H1 (cell line): ENCODE measurements around the gene RAPGEF5.

ENCODE experiments used
- EGR1 ChIP-seq: IDR thresholded peaks from 2 replicates; pipeline ENCODE4 v1.6.1; 2011; ENCODE audit warnings: low read depth, low read length, borderline replicate concordance
- EP300 ChIP-seq, 2 experiments: IDR thresholded peaks; 1 replicate in 1 of 2; 2 replicates in 1 of 2; pipeline ENCODE4 v1.6.1; 2011 to 2012; ENCODE audit warnings: low read depth in 2 of 2, low read length in 2 of 2, mild to moderate bottlenecking in 2 of 2, borderline replicate concordance in 1 of 2, inconsistent platforms in 1 of 2, moderate library complexity in 1 of 2
- EZH2 ChIP-seq: fragments of 200-600 bp; sonication (generic); IDR thresholded peaks from 2 replicates; pipeline ENCODE4 v1.7.1; 2012; ENCODE audit warnings: low read depth, mild to moderate bottlenecking, moderate library complexity, low read length, inconsistent platforms; ENCODE audit not compliant: severe bottlenecking
- FOSL1 ChIP-seq: IDR thresholded peaks from 2 replicates; pipeline ENCODE4 v1.6.1; 2011; ENCODE audit warnings: mild to moderate bottlenecking, low read depth, low read length, moderate library complexity; ENCODE audit not compliant: insufficient read depth
- GABPA ChIP-seq: IDR thresholded peaks from 2 replicates; pipeline ENCODE4 v1.6.1; 2011; ENCODE audit warnings: mild to moderate bottlenecking, low read length, moderate library complexity, borderline replicate concordance; ENCODE audit not compliant: insufficient read depth
- HDAC6 ChIP-seq: IDR thresholded peaks from one replicate; pipeline ENCODE4 v1.7.1; 2012; ENCODE audit warnings: low read depth, mild to moderate bottlenecking, inconsistent platforms, low read length, moderate library complexity
- POLR2A ChIP-seq, 2 experiments: IDR thresholded peaks; 1 replicate in 1 of 2; 2 replicates in 1 of 2; pipeline ENCODE4 v1.6.1; 2011; ENCODE audit warnings: low read depth in 2 of 2, low read length in 2 of 2, mild to moderate bottlenecking in 2 of 2; ENCODE audit errors: control extremely low read depth in 1 of 2
- POLR2AphosphoS5 ChIP-seq: IDR thresholded peaks from 2 replicates; pipeline ENCODE4 v1.6.1; 2011; ENCODE audit warnings: low read depth, low read length
- RAD21 ChIP-seq, 2 experiments: IDR thresholded peaks in 1 of 2; conservative IDR thresholded peaks in 1 of 2; 2 replicates each; pipeline ENCODE4 v1.6.1; 2011; ENCODE audit warnings: low read depth in 2 of 2, low read length in 2 of 2, improper control_type of control experiment in 1 of 2, inconsistent platforms in 1 of 2, mild to moderate bottlenecking in 1 of 2, moderate library complexity in 1 of 2
- SRF ChIP-seq: IDR thresholded peaks from 2 replicates; pipeline ENCODE4 v1.6.1; 2011; ENCODE audit warnings: mild to moderate bottlenecking, low read depth, low read length, moderate library complexity
- TF ChIP-seq, protein P1 (sequence below), 3 experiments: IDR thresholded peaks; 1 replicate in 2 of 3; 2 replicates in 1 of 3; pipeline versions ENCODE4 v1.5.1 to v1.6.1; 2011; ENCODE audit warnings: low read length in 3 of 3, mild to moderate bottlenecking in 3 of 3, inconsistent platforms in 2 of 3, low read depth in 1 of 3, moderate library complexity in 1 of 3; ENCODE audit not compliant: insufficient read depth in 1 of 3; ENCODE audit errors: control extremely low read depth in 1 of 3
- TF ChIP-seq, protein P2 (sequence below): IDR thresholded peaks from 2 replicates; pipeline ENCODE4 v1.6.1; 2012; ENCODE audit warnings: inconsistent platforms

DNA sequence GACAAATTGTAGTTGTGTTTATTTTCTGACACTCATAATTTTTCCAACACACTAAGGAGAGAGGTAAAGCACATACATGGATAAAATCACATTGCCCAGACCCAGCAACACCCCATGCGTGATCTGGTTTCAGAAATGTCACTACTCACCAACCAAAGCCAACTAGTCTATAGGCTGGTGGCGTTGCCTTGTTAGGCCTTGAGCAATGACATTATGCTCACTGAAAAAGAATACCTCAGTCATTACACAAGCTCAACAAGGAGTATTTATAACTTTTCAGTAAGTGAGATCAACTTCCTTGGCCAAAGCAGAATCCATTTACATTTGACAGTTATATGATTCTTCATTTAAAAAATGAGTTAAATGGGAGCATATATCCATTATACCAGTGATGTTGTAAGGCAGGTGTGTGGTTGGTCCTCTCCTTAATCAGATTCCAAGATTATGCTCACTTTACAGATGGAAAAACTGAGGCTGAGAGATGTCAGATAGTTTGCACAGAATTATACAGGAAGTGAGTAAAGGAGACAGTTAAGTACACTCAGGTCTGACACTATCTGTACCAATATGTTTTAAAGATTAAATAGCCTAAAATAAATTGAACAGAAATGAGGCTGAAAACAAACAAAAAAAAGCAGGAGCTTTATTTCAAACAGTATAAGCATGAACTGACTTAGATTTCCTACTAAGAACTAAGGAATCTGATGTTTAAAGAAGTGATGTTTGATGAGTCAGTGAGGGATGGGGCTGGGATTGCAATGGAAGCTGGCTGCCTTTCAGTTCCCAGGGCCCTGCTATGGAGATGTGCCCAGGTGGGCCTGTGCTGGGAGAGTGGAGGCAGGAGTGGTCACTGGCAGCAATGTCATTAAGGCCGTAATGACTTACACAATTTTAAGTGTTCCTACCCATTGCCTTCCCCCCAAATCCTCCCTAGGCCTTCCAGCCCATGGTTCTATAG lies 118.3 kb downstream of the RAPGEF5 start:
- TF ChIP-seq EGR1 (no peak), SRF (no peak), GABPA (no peak), HDAC6 (no peak), EP300 (IDR thresholded peaks at IDR 0.05; ENCODE audit: borderline replicate concordance in 1 of 2, low read depth in 2 of 2, low read length in 2 of 2) (no peak), FOSL1 (no peak), POLR2A (IDR thresholded peaks at IDR 0.05; ENCODE audit: control extremely low read depth in 1 of 2, low read depth in 2 of 2, low read length in 2 of 2) (no peak), EZH2 (no peak), RAD21 (IDR thresholded peaks at IDR 0.05 in 1 of 2, conservative IDR thresholded peaks at IDR 0.05 in 1 of 2; ENCODE audit: low read depth in 2 of 2, low read length in 2 of 2) (no peak), POLR2AphosphoS5 (no peak)
- TF ChIP-seq, protein P1, sequence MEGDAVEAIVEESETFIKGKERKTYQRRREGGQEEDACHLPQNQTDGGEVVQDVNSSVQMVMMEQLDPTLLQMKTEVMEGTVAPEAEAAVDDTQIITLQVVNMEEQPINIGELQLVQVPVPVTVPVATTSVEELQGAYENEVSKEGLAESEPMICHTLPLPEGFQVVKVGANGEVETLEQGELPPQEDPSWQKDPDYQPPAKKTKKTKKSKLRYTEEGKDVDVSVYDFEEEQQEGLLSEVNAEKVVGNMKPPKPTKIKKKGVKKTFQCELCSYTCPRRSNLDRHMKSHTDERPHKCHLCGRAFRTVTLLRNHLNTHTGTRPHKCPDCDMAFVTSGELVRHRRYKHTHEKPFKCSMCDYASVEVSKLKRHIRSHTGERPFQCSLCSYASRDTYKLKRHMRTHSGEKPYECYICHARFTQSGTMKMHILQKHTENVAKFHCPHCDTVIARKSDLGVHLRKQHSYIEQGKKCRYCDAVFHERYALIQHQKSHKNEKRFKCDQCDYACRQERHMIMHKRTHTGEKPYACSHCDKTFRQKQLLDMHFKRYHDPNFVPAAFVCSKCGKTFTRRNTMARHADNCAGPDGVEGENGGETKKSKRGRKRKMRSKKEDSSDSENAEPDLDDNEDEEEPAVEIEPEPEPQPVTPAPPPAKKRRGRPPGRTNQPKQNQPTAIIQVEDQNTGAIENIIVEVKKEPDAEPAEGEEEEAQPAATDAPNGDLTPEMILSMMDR (IDR thresholded peaks at IDR 0.05; ENCODE audit: control extremely low read depth in 1 of 3, insufficient read depth in 1 of 3, low read depth in 1 of 3, low read length in 3 of 3), result no peak
- TF ChIP-seq, protein P2, sequence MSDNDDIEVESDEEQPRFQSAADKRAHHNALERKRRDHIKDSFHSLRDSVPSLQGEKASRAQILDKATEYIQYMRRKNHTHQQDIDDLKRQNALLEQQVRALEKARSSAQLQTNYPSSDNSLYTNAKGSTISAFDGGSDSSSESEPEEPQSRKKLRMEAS, result no peak
